GM12878 (cell line): ENCODE measurements around the gene ATP10D. TPM values are rescaled to one million over a fixed set of nuclear protein-coding genes. Genes with fewer than 3 reads are reported as not detected.

Experiments
- ATF7 ChIP-seq: fragments of 450-650 bp; IDR thresholded peaks from 2 replicates; pipeline ENCODE4 v1.6.1; 2016; ENCODE audit warnings: low read depth, mild to moderate bottlenecking
- DPF2 ChIP-seq: fragments of 450-650 bp; IDR thresholded peaks from 2 replicates; pipeline ENCODE4 v1.6.1; 2017; ENCODE audit warnings: mild to moderate bottlenecking
- EED ChIP-seq: sonication (generic); IDR thresholded peaks from 2 replicates; pipeline ENCODE4 v1.6.1; 2016; ENCODE audit warnings: antibody characterized with exemption, low read depth
- IKZF1 ChIP-seq: fragments of 450-650 bp; conservative IDR thresholded peaks from 2 replicates; pipeline ENCODE4 v1.6.1; 2017; ENCODE audit warnings: antibody characterized with exemption, mild to moderate bottlenecking
- MEF2A ChIP-seq: IDR thresholded peaks from 2 replicates; pipeline ENCODE4 v1.6.1; 2011; ENCODE audit warnings: low read depth, mild to moderate bottlenecking, low read length, moderate library complexity; ENCODE audit not compliant: insufficient read depth
- NFYB ChIP-seq: IDR thresholded peaks from 2 replicates; pipeline ENCODE4 v1.6.1; 2011; ENCODE audit warnings: low read depth, mild to moderate bottlenecking, low read length, improper control_type of control experiment, moderate library complexity; ENCODE audit not compliant: insufficient read depth
- NR2C2 ChIP-seq: IDR thresholded peaks from 2 replicates; pipeline ENCODE4 v1.6.1; 2011; ENCODE audit warnings: borderline replicate concordance, low read depth; ENCODE audit not compliant: control insufficient read depth, insufficient read length
- RELB ChIP-seq: fragments of 450-650 bp; IDR thresholded peaks from 2 replicates; pipeline ENCODE4 v1.6.1; 2017; ENCODE audit warnings: low read depth, mild to moderate bottlenecking, moderate library complexity
- USF1 ChIP-seq: IDR thresholded peaks from 2 replicates; pipeline ENCODE4 v1.6.1; 2011; ENCODE audit warnings: borderline replicate concordance, low read depth, mild to moderate bottlenecking, moderate library complexity, mixed read lengths, low read length; ENCODE audit not compliant: insufficient read depth; ENCODE audit errors: extremely low read length
- ZBTB11 ChIP-seq: fragments of 450-650 bp; formaldehyde crosslinking; IDR thresholded peaks from 2 replicates; pipeline ENCODE4 v1.5.0; 2022; ENCODE audit warnings: mild to moderate bottlenecking, missing genetic modification characterization
- polyA plus RNA-seq, 11 experiments: library from polyadenylated mRNA; depleted of rRNA in 4 of 11; unstranded in 6 of 11; stranded (reverse) in 5 of 11; fragments of >200 nt; fragmentation: Nextera tagmentation in 4 of 11; fragmentation: Illumina TruSeq in 1 of 11; extraction: Ambion mirVana in 4 of 11; extraction: Trizol in 1 of 11; gene quantifications; 1 replicate in 1 of 11; 2 replicates in 10 of 11; pipeline versions ENCODE4 v1.2.1 to v1.2.3, GENCODE V29; 2011 to 2016; ENCODE audit warnings: inconsistent platforms in 2 of 11, missing spikeins in 2 of 11, low read depth in 1 of 11
- total RNA-seq, 4 experiments: library from RNA; depleted of rRNA in 3 of 4; stranded (reverse); fragments of >200 nt in 3 of 4; fragmentation: Illumina TruSeq in 1 of 4; extraction: Trizol in 1 of 4; gene quantifications; 2 replicates each; pipeline versions ENCODE4 v1.2.1 to v1.2.3, GENCODE V29; 2013 to 2021
- TF ChIP-seq, protein P1 (sequence below): IDR thresholded peaks from 2 replicates; pipeline ENCODE4 v1.6.1; 2012; ENCODE audit warnings: mild to moderate bottlenecking, low read depth, low read length
- TF ChIP-seq, protein P2 (sequence below): IDR thresholded peaks from 2 replicates; pipeline ENCODE4 v1.6.1; 2011; ENCODE audit warnings: borderline replicate concordance, low read depth, mild to moderate bottlenecking, moderate library complexity, low read length; ENCODE audit not compliant: insufficient read depth, poor library complexity, severe bottlenecking

Gene ATP10D
- total and polyA plus RNA-seq, 10 of the 15 experiments (the other 5 are each of a cell fraction or from before 2014, with no cell fraction given): 10.2 to 50.3 (median 19.1) TPM

DNA sequence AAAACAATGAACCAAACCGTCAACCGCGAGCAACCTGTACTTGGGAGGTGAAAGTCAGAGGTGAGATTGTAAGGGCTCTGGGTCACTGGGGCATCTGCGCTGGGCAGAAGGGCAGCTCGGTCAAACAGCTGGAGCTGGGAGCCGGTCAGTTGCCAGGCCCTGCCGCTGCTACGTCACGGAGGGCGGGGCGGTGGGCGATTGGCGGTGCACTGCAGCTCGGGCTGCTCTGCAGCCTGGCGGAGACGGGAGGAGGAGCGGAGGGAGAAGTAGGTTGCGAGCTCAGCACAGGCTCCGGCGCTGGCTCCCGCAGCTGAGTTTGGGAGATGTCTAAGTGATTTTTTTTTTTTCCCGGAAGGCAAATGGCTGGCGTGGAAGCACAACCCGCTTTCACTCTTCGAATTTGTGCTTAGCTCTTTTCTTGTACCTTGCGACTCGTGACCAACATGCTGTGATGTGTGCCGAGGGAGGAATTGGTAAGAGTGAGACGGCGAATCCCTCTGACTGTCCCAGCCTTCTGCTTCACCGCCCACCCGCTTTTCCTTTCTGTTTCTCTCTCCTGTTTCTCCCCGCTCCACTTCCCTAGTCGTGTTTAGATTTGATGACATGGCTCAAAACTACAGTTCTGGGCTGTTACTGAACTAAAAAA lies at the start of gene ATP10D (continued):
- TF ChIP-seq ZBTB11 (CRISPR knock-in tag) (no peak), IKZF1 (peak; percentile 80), RELB (peak; percentile 87), ATF7 (peak; percentile 49), NR2C2 (no peak), NFYB (no peak), DPF2 (no peak), EED (peak; percentile 81), MEF2A (no peak), USF1 (no peak)
- TF ChIP-seq, protein P1, sequence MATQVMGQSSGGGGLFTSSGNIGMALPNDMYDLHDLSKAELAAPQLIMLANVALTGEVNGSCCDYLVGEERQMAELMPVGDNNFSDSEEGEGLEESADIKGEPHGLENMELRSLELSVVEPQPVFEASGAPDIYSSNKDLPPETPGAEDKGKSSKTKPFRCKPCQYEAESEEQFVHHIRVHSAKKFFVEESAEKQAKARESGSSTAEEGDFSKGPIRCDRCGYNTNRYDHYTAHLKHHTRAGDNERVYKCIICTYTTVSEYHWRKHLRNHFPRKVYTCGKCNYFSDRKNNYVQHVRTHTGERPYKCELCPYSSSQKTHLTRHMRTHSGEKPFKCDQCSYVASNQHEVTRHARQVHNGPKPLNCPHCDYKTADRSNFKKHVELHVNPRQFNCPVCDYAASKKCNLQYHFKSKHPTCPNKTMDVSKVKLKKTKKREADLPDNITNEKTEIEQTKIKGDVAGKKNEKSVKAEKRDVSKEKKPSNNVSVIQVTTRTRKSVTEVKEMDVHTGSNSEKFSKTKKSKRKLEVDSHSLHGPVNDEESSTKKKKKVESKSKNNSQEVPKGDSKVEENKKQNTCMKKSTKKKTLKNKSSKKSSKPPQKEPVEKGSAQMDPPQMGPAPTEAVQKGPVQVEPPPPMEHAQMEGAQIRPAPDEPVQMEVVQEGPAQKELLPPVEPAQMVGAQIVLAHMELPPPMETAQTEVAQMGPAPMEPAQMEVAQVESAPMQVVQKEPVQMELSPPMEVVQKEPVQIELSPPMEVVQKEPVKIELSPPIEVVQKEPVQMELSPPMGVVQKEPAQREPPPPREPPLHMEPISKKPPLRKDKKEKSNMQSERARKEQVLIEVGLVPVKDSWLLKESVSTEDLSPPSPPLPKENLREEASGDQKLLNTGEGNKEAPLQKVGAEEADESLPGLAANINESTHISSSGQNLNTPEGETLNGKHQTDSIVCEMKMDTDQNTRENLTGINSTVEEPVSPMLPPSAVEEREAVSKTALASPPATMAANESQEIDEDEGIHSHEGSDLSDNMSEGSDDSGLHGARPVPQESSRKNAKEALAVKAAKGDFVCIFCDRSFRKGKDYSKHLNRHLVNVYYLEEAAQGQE: no peak
- TF ChIP-seq, protein P2, sequence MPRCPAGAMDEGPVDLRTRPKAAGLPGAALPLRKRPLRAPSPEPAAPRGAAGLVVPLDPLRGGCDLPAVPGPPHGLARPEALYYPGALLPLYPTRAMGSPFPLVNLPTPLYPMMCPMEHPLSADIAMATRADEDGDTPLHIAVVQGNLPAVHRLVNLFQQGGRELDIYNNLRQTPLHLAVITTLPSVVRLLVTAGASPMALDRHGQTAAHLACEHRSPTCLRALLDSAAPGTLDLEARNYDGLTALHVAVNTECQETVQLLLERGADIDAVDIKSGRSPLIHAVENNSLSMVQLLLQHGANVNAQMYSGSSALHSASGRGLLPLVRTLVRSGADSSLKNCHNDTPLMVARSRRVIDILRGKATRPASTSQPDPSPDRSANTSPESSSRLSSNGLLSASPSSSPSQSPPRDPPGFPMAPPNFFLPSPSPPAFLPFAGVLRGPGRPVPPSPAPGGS: peak; percentile 51
